Measurements from ENCODE around the gene NUP50. TPM values are rescaled to one million over a fixed set of nuclear protein-coding genes. Genes with fewer than 3 reads are reported as not detected.
"Not testable (repeated sequence)": the region's sequence is repeated elsewhere in the genome, so short reads cannot be mapped to it uniquely, and the experiment has no call there.

The NUP50 gene
- total and polyA plus RNA-seq, 4 donors = 15.2 to 80.1 (median 46.9) TPM

- ATAC-seq (ENCODE audit: insufficient read depth, low FRiP score) = no peak
- Histone ChIP-seq H3K4me3 (no peak overlapping the region), H3K4me1 (ENCODE audit: control insufficient read depth in 5 of 5, insufficient read depth in 5 of 5, low read length in 5 of 5) (peaks cover 0 to 12% (median 3%) of the 10 kb centered on the region in 5 donors), H3K36me3 (ENCODE audit: control insufficient read depth in 4 of 4, insufficient read depth in 4 of 4, low read length in 4 of 4) (peaks cover 13 to 20% (median 16%) of the 10 kb centered on the region in 4 donors), H3K27ac (ENCODE audit: low read depth in 1 of 2, low read length in 1 of 2) (no peak overlapping the region), H3K27me3 (ENCODE audit: control insufficient read depth in 3 of 3, insufficient read depth in 3 of 3, low read length in 2 of 3) (no peaks in the 10 kb centered on the region), H3K9ac (ENCODE audit: insufficient read depth in 1 of 2, low read length in 2 of 2) (no peak overlapping the region), H3K9me3 (ENCODE audit: control insufficient read depth in 4 of 4, insufficient read depth in 3 of 4, low read length in 3 of 4) (no peaks in the 10 kb centered on the region)
- no peak for DNase-seq
- TF ChIP-seq, protein P1, sequence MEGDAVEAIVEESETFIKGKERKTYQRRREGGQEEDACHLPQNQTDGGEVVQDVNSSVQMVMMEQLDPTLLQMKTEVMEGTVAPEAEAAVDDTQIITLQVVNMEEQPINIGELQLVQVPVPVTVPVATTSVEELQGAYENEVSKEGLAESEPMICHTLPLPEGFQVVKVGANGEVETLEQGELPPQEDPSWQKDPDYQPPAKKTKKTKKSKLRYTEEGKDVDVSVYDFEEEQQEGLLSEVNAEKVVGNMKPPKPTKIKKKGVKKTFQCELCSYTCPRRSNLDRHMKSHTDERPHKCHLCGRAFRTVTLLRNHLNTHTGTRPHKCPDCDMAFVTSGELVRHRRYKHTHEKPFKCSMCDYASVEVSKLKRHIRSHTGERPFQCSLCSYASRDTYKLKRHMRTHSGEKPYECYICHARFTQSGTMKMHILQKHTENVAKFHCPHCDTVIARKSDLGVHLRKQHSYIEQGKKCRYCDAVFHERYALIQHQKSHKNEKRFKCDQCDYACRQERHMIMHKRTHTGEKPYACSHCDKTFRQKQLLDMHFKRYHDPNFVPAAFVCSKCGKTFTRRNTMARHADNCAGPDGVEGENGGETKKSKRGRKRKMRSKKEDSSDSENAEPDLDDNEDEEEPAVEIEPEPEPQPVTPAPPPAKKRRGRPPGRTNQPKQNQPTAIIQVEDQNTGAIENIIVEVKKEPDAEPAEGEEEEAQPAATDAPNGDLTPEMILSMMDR (IDR thresholded peaks at IDR 0.05; ENCODE audit: control extremely low read depth, extremely low read depth) = no peak
- 56 to 62% methylated on average over 4 of the region's 4 CpGs for WGBS, 2 donors
Observed at GRCh38 chr22:45187891-45188290, 24.2 kb downstream of the NUP50 start.

- DNase-seq (no peak), ATAC-seq (ENCODE audit: insufficient read depth, low FRiP score) (no peak)
- no peak overlapping the region for H3K4me3 ChIP-seq
- TF ChIP-seq, protein P1 (IDR thresholded peaks at IDR 0.05; ENCODE audit: control extremely low read depth, extremely low read depth) = no peak
- H3K36me3 ChIP-seq (ENCODE audit: control insufficient read depth in 4 of 4, insufficient read depth in 4 of 4, low read length in 4 of 4) = peaks cover 13 to 16% (median 14%) of the 10 kb centered on the region in 4 donors
- H3K27me3 ChIP-seq (ENCODE audit: control insufficient read depth in 3 of 3, insufficient read depth in 3 of 3, low read length in 2 of 3) = no peaks in the 10 kb centered on the region
- H3K4me1 ChIP-seq (ENCODE audit: control insufficient read depth in 5 of 5, insufficient read depth in 5 of 5, low read length in 5 of 5) = peaks cover 0 to 12% (median 3%) of the 10 kb centered on the region in 5 donors
- H3K27ac ChIP-seq (ENCODE audit: low read depth in 1 of 2, low read length in 1 of 2) = no peak overlapping the region
- H3K9ac ChIP-seq (ENCODE audit: insufficient read depth in 1 of 2, low read length in 2 of 2) = no peak overlapping the region
- H3K9me3 ChIP-seq (ENCODE audit: control insufficient read depth in 4 of 4, insufficient read depth in 3 of 4, low read length in 3 of 4) = no peaks in the 10 kb centered on the region
- 78 to 85% methylated on average over 16 of the region's 16 CpGs for WGBS, 2 donors
Observed at GRCh38 chr22:45188779-45189178, 25.1 kb downstream of the NUP50 start.

DNA sequence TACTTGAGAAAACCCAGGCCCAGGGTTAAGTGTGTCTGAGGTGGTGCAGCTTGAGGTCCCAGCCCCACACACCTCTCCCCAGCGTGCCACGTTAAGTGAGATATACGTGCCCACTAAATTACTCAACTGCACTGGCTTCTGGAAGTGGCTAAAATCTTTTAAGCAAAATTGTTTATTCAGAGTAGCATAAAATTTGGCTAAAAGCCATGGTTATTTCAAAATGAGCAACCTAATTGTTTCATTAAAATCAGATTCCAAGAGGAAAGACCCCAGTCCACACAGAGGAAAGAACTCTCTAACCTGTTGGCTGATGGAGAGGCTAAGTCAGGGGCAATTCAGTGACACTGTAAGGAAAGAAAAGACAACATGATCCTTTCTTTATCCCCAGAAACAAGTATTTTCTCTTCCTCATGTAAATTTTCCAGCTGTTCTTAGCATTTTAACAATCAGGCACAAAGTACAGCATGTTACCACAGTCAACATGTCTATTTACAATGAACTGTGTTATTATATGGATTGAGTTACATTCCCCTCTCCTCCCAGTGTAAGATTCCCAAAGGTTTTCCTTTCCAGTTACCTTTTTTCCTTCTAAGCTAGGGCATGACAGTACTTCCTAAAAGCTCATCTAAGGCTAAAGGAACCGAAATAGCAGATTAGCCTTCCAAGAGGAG lies 26.6 kb downstream of the NUP50 start:
- no peak overlapping the region for H3K4me3 ChIP-seq
- DNase-seq (peak in 2 of 3 donors; percentile 40 to 65), ATAC-seq (ENCODE audit: insufficient read depth, low FRiP score) (no peak)
- no peaks in the 10 kb centered on the region for H3K9me3 ChIP-seq (ENCODE audit: control insufficient read depth in 4 of 4, insufficient read depth in 3 of 4, low read length in 3 of 4)
- no peak overlapping the region for H3K9ac ChIP-seq (ENCODE audit: insufficient read depth in 1 of 2, low read length in 2 of 2)
- TF ChIP-seq, protein P1 (IDR thresholded peaks at IDR 0.05; ENCODE audit: control extremely low read depth, extremely low read depth) = no peak
- no peaks in the 10 kb centered on the region for H3K27me3 ChIP-seq (ENCODE audit: control insufficient read depth in 3 of 3, insufficient read depth in 3 of 3, low read length in 2 of 3)
- H3K27ac ChIP-seq (ENCODE audit: low read depth in 1 of 2, low read length in 1 of 2) = no peak overlapping the region
- peaks cover 7 to 15% (median 10%) of the 10 kb centered on the region in 4 donors for H3K36me3 ChIP-seq (ENCODE audit: control insufficient read depth in 4 of 4, insufficient read depth in 4 of 4, low read length in 4 of 4)
- 69 to 82% methylated on average over 4 of the region's 4 CpGs for WGBS, 2 donors
- peaks cover 0 to 12% (median 3%) of the 10 kb centered on the region in 5 donors for H3K4me1 ChIP-seq (ENCODE audit: control insufficient read depth in 5 of 5, insufficient read depth in 5 of 5, low read length in 5 of 5)

DNA sequence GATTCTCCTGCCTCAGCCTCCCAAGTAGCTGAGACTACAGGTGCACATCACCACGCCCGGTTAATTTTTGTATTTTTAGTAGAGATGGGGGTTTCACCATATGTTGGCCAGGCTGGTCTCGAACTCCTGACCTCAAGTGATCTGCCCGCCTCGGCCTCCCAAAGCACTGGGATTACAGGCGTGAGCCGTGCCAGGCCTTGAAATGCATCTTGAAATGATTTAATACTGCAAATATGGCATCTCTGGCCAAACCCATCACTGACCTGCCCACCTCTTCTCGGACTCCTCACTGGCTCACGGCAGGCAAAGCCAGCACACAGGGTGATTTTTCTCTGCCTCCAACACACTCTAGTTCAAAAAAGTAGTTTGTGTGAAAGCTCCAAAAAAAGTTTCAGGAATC lies 28.0 kb downstream of the NUP50 start:
- not testable (repeated sequence) for H3K9me3 ChIP-seq (ENCODE audit: control insufficient read depth in 4 of 4, insufficient read depth in 3 of 4, low read length in 3 of 4); ATAC-seq (ENCODE audit: insufficient read depth, low FRiP score); DNase-seq; H3K4me3 ChIP-seq; H3K27ac ChIP-seq (ENCODE audit: low read depth in 1 of 2, low read length in 1 of 2); H3K27me3 ChIP-seq (ENCODE audit: control insufficient read depth in 3 of 3, insufficient read depth in 3 of 3, low read length in 2 of 3); H3K9ac ChIP-seq (ENCODE audit: insufficient read depth in 1 of 2, low read length in 2 of 2)
- Histone ChIP-seq H3K4me1 (ENCODE audit: control insufficient read depth in 5 of 5, insufficient read depth in 5 of 5, low read length in 5 of 5) (peaks cover 0 to 12% (median 3%) of the 10 kb centered on the region in 5 donors), H3K36me3 (ENCODE audit: control insufficient read depth in 4 of 4, insufficient read depth in 4 of 4, low read length in 4 of 4) (peaks cover 0 to 19% (median 1%) of the 10 kb centered on the region in 4 donors)
- WGBS, 2 donors = 83 to 93% methylated on average over 9 of the region's 9 CpGs
